Effector memory CD8-positive, alpha-beta T cell (primary cell): ENCODE results near the gene LRP4.
A peak's percentile ranks its signal among the peaks of the same experiment; 100 is the strongest.

Experiments
- ATAC-seq: fragments of 150-1000 bp; cut with Tn5 transposase; replicated peaks from 2 replicates; pipeline ENCODE4 v1.10.0; 2021; ENCODE audit warnings: mild to moderate bottlenecking, moderate library complexity
- DNase-seq, 3 experiments: peaks; one replicate each; pipeline ENCODE4 v3.0.0; 2021
- H3K27ac Mint-ChIP-seq, 2 donors: one replicate each; pipeline ENCODE4 v1.8.0; 2022; ENCODE audit warnings: mild to moderate bottlenecking in 2 of 2, mixed read lengths in 2 of 2, moderate library complexity in 2 of 2
- H3K27me3 Mint-ChIP-seq, 2 donors: one replicate each; pipeline ENCODE4 v1.8.0; 2022; ENCODE audit warnings: mixed read lengths in 2 of 2
- H3K36me3 Mint-ChIP-seq: one replicate; pipeline ENCODE4 v1.8.0; 2022; ENCODE audit warnings: mild to moderate bottlenecking, moderate library complexity, mixed read lengths; ENCODE audit not compliant: insufficient read depth
- H3K4me1 Mint-ChIP-seq, 2 donors: one replicate each; pipeline ENCODE4 v1.8.0; 2022; ENCODE audit warnings: low read depth in 2 of 2, mixed read lengths in 2 of 2
- H3K4me3 Mint-ChIP-seq, 2 donors: one replicate each; pipeline ENCODE4 v1.8.0; 2022; ENCODE audit warnings: mild to moderate bottlenecking in 2 of 2, mixed read lengths in 2 of 2, moderate library complexity in 2 of 2
- H3K9me3 Mint-ChIP-seq, 2 donors: one replicate each; pipeline ENCODE4 v1.8.0; 2022; ENCODE audit warnings: mixed read lengths in 2 of 2

Gene LRP4

DNA sequence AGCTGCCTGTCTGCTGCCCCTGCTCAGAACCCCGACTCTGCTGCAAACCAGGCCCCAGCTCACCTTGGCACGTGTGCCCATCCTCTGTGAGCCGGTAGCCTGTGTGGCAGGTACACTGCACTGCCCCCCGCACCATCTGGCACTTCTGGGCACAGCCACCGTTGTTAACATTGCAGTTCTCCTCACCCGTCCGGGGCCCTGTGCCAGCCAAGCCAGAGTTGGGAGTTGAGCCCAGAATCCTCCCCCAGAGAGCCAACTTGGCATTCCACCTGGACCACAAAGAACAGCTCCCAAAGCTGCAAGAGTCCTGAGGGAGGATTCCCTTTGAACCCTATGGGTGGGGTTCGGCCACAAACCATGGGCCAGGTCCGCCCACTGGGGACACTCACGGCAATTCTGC lies 22.5 kb downstream of the LRP4 start:
- Mint-ChIP-seq H3K4me1 (no peaks in the 10 kb centered on the region), H3K4me3 (no peak overlapping the region), H3K9me3 (no peaks in the 10 kb centered on the region), H3K27ac (no peak overlapping the region), H3K36me3 (no peaks in the 10 kb centered on the region), H3K27me3 (peaks cover 6 to 22% of the 10 kb centered on the region in 2 donors)
- DNase-seq (no peak), ATAC-seq (no peak)

DNA sequence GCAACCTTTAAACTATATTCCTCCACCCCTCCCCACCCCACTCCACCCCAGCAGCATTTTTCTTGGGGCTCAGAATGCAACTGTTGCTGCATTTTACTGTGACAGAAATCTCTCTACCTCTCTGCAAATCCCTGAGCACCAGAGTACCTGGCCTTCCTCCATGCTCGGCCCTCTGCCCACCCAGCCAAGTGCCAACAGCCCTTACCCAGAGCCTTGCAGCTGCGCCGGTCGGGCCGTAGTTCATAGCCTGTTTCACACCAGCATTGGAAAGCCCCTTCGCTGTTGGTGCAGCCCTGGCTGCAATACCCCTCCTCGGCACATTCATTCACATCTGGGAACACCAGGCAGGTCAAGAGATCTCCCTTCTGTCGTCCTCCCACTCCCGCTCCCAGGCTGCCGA lies 23.4 kb downstream of the LRP4 start:
- no peak overlapping the region for H3K27ac Mint-ChIP-seq

DNA sequence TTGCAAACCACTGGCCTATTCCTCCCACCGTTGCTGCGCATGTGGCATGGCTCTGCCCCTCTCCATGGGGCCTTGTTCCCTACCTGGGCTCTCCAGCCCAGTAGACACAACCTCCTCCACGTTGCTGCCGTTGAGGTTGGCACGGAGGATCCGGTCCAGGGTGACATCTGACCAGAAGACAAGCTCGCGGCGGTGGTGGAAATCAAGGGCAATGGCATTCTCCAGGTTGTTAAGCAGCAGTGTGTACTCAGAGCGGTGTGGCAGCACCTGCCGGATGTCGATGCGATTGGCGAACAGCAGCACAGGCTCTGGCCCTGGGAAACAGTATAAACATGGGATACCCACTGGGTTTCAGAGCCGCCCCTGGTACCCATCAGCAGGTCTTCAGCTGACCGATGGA lies 23.8 kb downstream of the LRP4 start:
- Mint-ChIP-seq H3K4me3 (no peak overlapping the region), H3K4me1 (no peaks in the 10 kb centered on the region), H3K9me3 (no peaks in the 10 kb centered on the region), H3K27ac (no peak overlapping the region), H3K27me3 (peaks cover 6 to 21% of the 10 kb centered on the region in 2 donors), H3K36me3 (peaks cover 3% of the 10 kb centered on the region)
- ATAC-seq: no peak
- no peak for DNase-seq

More for the DNA sequence above, 23.4 kb downstream of the LRP4 start:
- H3K27me3 Mint-ChIP-seq: peaks cover 6 to 21% of the 10 kb centered on the region in 2 donors
- H3K36me3 Mint-ChIP-seq: peaks cover 3% of the 10 kb centered on the region
- H3K4me3 Mint-ChIP-seq: no peak overlapping the region
- H3K9me3 Mint-ChIP-seq: no peaks in the 10 kb centered on the region
- ATAC-seq: no peak
- H3K4me1 Mint-ChIP-seq: no peaks in the 10 kb centered on the region
- no peak for DNase-seq

DNA sequence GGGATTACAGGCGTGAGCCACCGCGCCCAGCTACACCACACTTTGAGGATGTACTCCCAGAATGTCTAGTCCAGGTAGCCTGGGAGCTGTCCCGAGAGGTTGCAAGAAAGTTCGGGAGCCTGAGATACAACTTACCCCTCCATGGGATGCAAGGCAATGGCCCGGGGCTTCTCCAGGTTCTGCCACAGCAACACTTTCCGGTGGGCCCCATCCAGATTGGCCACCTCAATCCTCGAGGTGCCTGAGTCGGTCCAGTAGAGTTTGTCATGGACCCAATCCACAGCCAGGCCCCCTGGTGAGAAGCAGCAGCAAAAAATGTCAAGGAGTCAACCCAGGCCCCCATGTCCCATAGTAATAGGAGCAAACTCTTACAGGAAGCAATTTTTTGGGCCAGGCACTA lies 25.5 kb downstream of the LRP4 start:
- Mint-ChIP-seq H3K4me3 (no peak overlapping the region), H3K4me1 (no peaks in the 10 kb centered on the region), H3K36me3 (peaks cover 3% of the 10 kb centered on the region)

GRCh38 chr11:46892109-46892508 lies 26.2 kb downstream of the LRP4 start:
- DNase-seq (no peak), ATAC-seq (no peak)
- Mint-ChIP-seq H3K27ac (no peak overlapping the region), H3K9me3 (no peaks in the 10 kb centered on the region), H3K4me1 (no peaks in the 10 kb centered on the region), H3K4me3 (no peak overlapping the region), H3K27me3 (peaks cover under 1 to 27% of the 10 kb centered on the region in 2 donors), H3K36me3 (peaks cover 3% of the 10 kb centered on the region)

More for the DNA sequence above, 25.5 kb downstream of the LRP4 start:
- DNase-seq: no peak
- H3K27me3 Mint-ChIP-seq: peaks cover 0 to 24% of the 10 kb centered on the region in 2 donors
- ATAC-seq: no peak
- H3K9me3 Mint-ChIP-seq: no peaks in the 10 kb centered on the region
- no peak overlapping the region for H3K27ac Mint-ChIP-seq

GRCh38 chr11:46890665-46891064 lies 27.7 kb downstream of the LRP4 start:
- Mint-ChIP-seq H3K4me3 (no peak overlapping the region), H3K36me3 (peaks cover 3% of the 10 kb centered on the region), H3K27me3 (peaks cover 12 to 33% of the 10 kb centered on the region in 2 donors), H3K4me1 (no peaks in the 10 kb centered on the region), H3K9me3 (no peaks in the 10 kb centered on the region), H3K27ac (no peak overlapping the region)
- ATAC-seq: no peak
- DNase-seq: no peak

DNA sequence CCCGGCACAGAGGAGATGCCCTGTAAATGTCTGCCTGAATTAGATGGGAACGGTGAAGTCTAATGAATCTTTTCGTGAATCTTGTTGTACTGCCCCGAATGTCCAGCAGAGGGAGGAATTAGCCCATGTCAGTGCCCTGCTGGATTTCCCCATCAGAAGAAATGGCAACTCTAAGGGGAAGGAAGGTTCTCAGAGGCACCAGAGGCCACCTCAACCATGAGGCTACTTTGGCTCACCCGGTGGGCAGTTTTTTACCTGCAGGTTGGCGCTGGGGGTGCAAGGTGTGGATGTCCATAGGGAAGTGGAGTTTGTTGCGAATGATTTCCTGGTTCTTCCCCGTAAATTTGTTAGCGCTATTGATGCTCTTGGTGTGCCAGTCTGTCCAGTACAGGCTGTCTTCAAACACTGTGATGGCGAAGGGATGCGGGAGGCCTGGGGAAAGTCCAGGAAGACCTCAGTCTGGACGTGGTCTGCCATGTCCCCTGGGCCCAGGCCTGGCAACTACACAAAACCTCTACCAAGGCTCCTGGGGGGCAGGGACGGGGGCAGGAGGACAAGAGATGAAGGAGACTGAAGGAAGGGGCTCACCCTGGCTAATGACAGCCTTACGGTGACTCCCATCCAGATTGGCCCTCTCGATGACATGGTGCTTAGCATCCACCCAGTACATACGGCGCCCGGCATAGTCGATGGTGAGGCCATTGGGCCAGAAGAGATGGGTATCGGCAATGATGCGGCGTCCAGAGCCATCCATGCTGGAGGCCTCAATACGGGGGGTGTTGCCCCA lies 28.5 kb downstream of the LRP4 start:
- Mint-ChIP-seq H3K4me3 (no peak overlapping the region), H3K36me3 (peaks cover 3% of the 10 kb centered on the region), H3K4me1 (no peaks in the 10 kb centered on the region), H3K9me3 (no peaks in the 10 kb centered on the region), H3K27me3 (peaks cover 12 to 32% of the 10 kb centered on the region in 2 donors), H3K27ac (no peak overlapping the region)
- peak; percentile 73 to 80 (median 74) for DNase-seq
- ATAC-seq: peak; percentile 92

DNA sequence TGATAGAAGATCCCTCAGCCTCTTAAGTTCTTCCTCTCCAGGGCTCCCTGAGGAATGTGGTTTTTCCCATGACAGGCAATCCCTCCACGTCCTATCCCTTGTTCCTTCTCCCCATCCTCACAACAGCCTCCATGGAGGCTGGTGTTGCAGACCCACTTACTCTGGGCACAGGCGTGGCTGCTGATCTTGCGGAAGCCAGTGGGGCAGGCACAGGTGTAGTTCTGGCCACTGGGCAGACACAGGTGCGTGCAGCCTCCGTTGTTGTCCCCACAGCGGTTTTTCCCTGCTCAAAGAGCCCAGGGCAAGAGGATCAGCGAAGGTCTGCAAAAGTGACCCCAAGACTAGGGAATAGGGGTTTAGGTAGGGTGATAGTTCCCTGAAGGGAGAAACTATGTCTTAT lies 29.1 kb downstream of the LRP4 start:
- no peak overlapping the region for H3K4me3 Mint-ChIP-seq
- peaks cover 3% of the 10 kb centered on the region for H3K36me3 Mint-ChIP-seq
- H3K27me3 Mint-ChIP-seq: peaks cover 12 to 32% of the 10 kb centered on the region in 2 donors
- H3K4me1 Mint-ChIP-seq: no peaks in the 10 kb centered on the region
- ATAC-seq (peak; percentile 7), DNase-seq (no peak)
- H3K9me3 Mint-ChIP-seq: no peaks in the 10 kb centered on the region
- no peak overlapping the region for H3K27ac Mint-ChIP-seq

- peaks cover 16 to 36% of the 10 kb centered on the region in 2 donors for H3K27me3 Mint-ChIP-seq
- no peak overlapping the region for H3K27ac Mint-ChIP-seq
- H3K4me1 Mint-ChIP-seq: no peaks in the 10 kb centered on the region
- ATAC-seq (no peak), DNase-seq (no peak)
- peaks cover 3% of the 10 kb centered on the region for H3K36me3 Mint-ChIP-seq
- no peaks in the 10 kb centered on the region for H3K9me3 Mint-ChIP-seq
- H3K4me3 Mint-ChIP-seq: no peak overlapping the region
Measured at GRCh38 chr11:46888636-46889035, 29.7 kb downstream of the LRP4 start.

DNA sequence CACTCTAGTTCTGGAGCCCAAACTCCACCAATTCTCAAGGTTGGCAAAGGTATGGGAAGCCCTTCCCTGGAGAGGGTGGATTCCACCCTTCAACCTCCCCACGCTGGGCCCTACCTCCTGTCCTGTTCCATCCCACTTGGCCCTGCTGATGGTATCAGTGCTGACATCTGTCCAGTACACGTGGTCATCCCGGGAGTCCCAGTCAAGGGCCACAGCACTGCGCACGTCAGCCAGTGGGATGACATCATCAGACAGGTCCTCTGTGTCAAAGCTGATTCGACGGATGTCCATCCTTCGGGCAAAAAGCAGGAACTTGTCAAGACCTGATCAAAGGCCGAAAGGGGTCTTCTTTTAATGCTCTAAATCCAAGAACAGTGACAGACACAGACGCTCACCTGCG lies 32.1 kb downstream of the LRP4 start:
- no peak overlapping the region for H3K27ac Mint-ChIP-seq
- H3K9me3 Mint-ChIP-seq: no peaks in the 10 kb centered on the region
- ATAC-seq: no peak
- H3K4me1 Mint-ChIP-seq: no peaks in the 10 kb centered on the region
- no peak overlapping the region for H3K4me3 Mint-ChIP-seq
- DNase-seq: no peak
- peaks cover 3% of the 10 kb centered on the region for H3K36me3 Mint-ChIP-seq
- peaks cover 19 to 46% of the 10 kb centered on the region in 2 donors for H3K27me3 Mint-ChIP-seq

DNA sequence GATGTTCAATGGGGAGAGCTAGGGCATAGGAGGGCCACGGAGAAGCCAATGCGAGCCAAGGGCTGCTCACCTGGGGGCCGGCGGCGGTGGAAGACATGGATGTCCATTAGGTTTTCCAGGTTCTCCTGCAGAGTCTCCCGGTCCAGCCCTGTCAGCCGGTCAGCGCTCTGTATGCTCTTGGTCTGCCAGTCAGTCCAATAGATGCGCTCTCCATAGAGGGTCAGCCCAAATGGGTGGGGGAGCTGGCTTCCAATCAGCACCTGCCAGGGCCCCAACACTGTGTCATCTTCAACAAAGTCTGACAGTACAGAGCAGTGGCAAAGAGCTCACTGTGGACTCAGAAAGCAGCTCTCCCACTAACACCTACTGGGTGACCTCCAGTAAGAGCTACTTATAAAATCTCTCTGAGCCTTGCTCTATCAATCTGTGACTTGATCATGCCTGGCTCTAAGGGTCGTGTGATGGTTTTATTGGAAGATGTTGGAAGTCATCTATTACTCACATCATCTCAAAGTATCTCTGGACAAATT lies 39.2 kb downstream of the LRP4 start:
- no peaks in the 10 kb centered on the region for H3K36me3 Mint-ChIP-seq
- no peaks in the 10 kb centered on the region for H3K9me3 Mint-ChIP-seq
- no peaks in the 10 kb centered on the region for H3K4me1 Mint-ChIP-seq
- no peak overlapping the region for H3K4me3 Mint-ChIP-seq
- no peak for DNase-seq
- ATAC-seq: no peak
- peaks cover 7 to 53% of the 10 kb centered on the region in 2 donors for H3K27me3 Mint-ChIP-seq
- H3K27ac Mint-ChIP-seq: no peak overlapping the region

DNA sequence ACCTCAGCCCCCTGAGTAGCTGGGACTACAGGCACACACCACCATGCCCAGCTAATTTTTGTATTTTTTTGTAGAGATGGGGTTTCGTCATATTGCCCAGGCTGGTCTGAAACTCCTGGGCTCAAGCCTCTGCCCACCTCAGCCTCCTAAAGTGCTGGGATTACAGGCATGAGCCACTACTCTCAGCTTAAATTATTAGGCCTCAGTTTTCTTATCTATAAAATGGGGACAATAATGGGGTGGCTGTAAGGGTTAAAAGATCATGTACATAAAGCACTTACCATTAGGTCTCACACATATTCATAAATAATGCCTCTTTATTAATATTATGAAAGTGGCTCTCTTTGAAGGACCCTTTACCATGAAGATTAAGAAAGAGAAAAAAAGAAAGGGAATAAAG lies 40.8 kb downstream of the LRP4 start:
- Mint-ChIP-seq H3K36me3 (no peaks in the 10 kb centered on the region), H3K9me3 (no peaks in the 10 kb centered on the region), H3K27me3 (peaks cover 10 to 55% of the 10 kb centered on the region in 2 donors), H3K4me3 (no peak overlapping the region), H3K27ac (no peak overlapping the region), H3K4me1 (no peaks in the 10 kb centered on the region)
- ATAC-seq (no peak), DNase-seq (no peak)

DNA sequence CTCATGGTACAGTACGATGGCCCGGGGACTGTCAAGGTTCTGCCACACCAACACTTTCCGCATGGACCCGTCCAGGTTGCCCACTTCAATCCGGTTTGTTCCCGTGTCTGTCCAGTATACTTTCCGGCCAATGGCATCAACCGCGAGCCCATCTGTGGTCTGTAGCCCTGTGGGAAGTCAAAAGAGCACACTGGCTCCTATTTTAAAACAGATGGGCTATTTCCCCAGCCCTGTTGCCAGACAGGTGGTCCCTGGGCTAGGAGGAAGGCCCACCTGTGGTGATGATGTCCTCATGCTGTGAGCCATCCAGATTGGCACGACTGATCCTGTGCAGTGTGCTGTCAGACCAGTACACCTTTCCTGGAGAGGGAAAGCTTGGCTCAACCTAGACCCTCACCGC lies 41.9 kb downstream of the LRP4 start:
- Mint-ChIP-seq H3K4me3 (no peak overlapping the region), H3K27me3 (peaks cover 15 to 59% of the 10 kb centered on the region in 2 donors), H3K27ac (no peak overlapping the region), H3K9me3 (no peaks in the 10 kb centered on the region), H3K36me3 (no peaks in the 10 kb centered on the region), H3K4me1 (no peaks in the 10 kb centered on the region)
- DNase-seq: no peak
- ATAC-seq: no peak

DNA sequence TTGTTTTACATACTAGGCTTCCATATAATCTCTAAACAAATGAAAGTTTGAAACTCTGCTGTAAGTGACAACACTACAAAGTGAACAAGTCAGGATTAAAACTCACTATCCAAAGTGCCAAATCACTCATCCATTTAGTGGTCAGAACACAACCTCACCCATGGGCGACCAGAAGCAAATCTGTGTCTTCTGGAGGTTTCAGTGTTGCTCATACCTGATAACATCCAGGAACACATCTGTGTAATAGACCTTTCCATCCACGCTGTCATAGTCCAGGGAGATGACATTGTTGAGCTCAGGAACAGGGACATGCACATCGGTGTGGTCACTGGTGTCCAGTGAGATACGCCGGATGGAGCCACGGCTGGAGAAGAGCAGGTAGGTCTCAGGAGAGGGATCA lies 43.8 kb downstream of the LRP4 start:
- Mint-ChIP-seq H3K4me3 (no peak overlapping the region), H3K27ac (no peak overlapping the region), H3K4me1 (no peaks in the 10 kb centered on the region), H3K27me3 (peaks cover 19 to 58% of the 10 kb centered on the region in 2 donors), H3K36me3 (no peaks in the 10 kb centered on the region), H3K9me3 (no peaks in the 10 kb centered on the region)
- no peak for DNase-seq
- ATAC-seq: no peak
